ENCODE data around the gene CRYAB.
A peak's percentile ranks its signal among the peaks of the same experiment; 100 is the strongest.
"Not testable (repeated sequence)": the region's sequence is repeated elsewhere in the genome, so short reads cannot be mapped to it uniquely, and the experiment has no call there.

CRYAB gene

GRCh38 chr11:111906680-111907079, 4.9 kb downstream of the CRYAB start:
- DNase-seq, result no peak

GRCh38 chr11:111905411-111905810, 6.2 kb downstream of the CRYAB start:
- DNase-seq, result no peak

DNA sequence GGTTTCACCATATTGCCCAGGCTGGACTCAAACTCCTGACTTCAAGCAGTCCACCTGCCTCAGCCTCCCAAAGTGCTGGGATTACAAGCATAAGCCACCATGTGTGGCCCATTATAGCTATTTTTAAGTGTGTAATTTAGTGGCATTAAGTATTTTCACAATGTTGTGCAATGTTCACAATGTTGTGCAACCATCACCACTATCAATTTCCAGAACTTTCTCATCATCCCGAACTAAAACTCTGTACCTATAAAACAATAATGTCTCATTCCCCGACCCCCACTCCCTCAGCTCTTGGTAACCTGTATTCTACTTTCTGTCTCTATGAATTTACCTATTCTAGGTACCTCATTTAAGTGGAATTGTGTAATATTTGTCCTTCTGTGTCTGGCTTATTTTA, 24.7 kb downstream of the CRYAB start:
- DNase-seq, result no peak

DNA sequence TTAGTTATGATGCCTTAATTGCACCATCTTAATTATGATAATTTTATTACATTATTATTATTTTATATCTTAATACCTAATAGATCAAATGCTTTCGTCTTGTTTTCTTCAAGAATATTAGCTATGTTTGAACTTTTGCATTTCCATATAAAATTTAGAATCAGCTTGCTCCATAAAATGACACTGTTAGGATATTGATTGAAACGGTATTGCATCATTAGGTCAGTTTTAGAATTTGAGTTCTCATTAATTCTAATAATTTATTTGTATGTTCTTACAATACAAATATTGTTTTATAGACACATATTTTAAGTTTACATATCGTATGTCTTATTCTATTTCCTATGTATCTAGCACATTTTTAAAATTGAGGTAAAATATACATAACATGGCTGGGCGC, 25.5 kb downstream of the CRYAB start:
- no peak for DNase-seq

DNA sequence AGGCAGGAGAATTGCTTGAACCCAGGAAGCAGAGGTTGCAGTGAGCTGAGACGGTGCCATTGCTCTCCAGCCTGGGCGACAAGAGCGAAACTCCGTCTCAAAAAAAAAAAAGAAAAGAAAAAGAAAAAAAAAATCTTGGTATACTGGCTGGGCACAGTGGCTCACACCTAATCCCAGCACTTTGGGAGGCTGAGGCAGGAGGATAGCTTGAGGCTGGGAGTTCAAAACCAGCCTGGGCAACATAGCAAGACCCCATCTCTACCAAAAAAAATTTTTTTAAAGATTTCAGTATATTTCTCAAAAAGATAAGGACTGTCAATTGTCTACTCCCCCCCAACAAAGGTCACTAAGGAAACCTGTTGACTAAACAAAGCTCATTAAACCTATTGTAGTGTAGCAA, 26.5 kb downstream of the CRYAB start:
- not testable (repeated sequence) for DNase-seq

DNA sequence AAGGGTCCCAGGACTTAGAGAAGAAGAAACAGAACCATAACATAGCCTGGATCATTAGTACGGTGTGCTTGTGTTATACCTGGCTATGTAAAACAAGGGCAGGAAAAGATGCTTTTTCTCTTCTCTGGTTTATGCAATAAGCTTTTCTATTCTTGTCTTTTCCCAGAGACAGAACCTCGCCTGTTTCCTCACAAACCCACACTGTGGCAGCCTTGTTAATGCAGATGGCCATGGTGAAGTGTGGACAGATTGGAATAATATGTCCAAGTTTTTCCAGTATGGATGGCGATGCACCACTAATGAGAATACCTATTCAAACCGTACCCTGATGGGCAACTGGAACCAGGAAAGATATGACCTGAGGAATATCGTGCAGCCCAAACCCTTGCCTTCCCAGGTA, 29.4 kb downstream of the CRYAB start:
- DNase-seq, result no peak

GRCh38 chr11:111879637-111879960, 32.0 kb downstream of the CRYAB start:
- no peak for DNase-seq

DNA sequence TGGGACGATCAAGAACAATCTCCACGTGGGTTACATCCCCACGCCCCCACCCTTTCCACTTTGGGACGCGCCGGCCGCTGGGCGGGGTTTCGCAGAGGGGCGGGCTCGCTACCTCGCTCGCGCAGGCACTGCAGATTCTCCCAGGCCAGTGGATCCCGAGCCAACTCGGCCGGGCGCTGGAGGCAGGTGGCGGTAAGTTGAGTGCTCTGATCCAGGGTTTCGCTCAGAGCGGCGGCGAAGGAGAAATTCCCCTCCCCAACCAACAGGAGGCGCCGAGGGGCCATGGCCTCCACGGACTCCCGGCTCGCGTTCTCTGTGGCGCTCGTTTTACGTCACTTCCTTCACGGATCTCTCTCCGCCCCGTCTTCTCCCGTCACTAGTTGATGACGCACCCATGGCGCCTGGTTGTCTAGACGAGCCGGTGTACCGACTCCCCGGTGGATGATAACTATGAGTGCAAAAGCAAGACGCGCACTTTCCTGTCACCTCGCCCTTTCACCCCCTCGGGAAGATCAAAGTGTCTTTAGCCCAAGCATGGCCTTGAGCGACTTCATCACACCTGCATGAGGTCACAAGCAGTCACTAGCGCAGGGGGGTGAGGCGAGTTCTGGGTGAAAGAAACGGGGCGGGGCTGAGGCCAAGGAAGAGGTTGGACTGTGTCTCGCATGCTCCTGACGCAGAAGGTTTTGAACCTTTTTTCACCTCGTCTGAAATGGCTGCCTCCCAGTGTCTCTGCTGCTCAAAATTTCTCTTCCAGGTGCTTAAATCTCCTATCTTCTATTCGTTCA, 32.5 kb downstream of the CRYAB start, which contains the start of the genes CFAP68 and FDXACB1:
Gene CFAP68 (plus strand): TSS at position 693 of the 788 bp plus-strand sequence. CDS start 20 bp downstream, at position 713.
Gene FDXACB1 (minus strand): TSS at position 317 of the 788 bp plus-strand sequence. CDS start 33 bp downstream, at position 284.
- peak; percentile 99 for DNase-seq

GRCh38 chr11:111878385-111878848, 33.2 kb downstream of the CRYAB start:
- no peak for DNase-seq

DNA sequence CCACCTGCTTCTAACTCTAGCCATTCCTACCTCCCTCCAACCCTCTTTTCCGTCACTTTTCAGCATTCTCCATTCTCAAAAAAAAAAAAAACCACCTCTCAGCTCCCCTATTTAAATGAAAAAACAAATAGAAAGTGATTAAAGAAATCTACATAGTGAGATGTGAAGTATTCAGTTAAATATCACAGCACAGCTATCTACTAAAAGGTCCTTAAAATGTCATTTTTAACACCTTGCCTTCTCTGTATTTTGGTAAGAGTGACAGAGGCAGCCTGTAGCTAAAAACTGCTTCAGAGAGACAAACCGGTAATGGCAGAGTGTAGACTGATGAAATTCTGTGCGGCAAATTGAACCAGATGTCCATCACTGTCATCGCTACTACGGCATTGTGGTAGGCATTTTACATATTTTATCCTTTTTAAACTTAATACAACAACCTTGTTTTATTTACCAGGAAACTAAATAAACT, 39.8 kb downstream of the CRYAB start:
- DNase-seq, result no peak

- DNase-seq, result peak; percentile 88
Measured at GRCh38 chr11:111870886-111871692, 40.5 kb downstream of the CRYAB start, which contains the start of gene ALG9. ALG9 (minus strand) TSS chr11:111871581; CDS start chr11:111871482, 99 bp downstream.

DNA sequence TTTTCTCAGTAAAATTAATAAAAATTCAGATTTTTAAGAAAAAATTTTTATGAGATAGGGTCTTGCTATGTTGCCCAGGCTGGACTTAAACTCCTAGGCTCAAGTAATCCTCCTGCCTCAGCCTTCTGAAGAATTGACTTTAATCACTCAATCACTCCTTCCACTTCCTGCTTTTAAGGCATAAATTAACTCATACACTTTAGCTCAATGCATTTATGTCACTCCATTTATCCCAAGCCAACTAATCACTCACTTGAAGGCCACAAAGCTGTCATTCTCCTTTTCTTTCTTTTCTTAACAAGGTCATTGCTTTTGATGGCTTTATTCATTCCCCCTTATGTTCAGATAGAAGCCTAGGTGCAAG, 41.1 kb downstream of the CRYAB start:
- DNase-seq, result no peak

- DNase-seq, result no peak
Measured at GRCh38 chr11:111870113-111870512, 41.5 kb downstream of the CRYAB start.

DNA sequence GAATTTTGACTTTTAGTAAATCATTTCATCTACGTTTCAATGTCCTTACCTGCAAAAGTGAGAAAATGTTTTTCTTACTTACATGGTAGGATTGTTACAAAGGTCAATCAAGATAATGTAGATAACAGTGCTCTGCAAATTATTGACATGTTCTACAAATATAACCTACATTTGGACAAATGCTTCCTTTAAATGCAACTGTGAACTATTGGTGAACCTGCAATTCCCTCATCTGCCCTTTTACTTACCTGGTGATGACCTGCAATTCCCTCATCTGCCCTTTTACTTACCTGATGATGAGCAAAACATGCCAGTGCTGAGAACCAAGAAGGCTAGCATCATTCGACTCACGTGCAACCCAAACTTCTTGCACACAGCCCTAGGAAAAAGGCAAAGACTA, 51.3 kb downstream of the CRYAB start:
- no peak for DNase-seq
